Stimulated activated CD4-positive, alpha-beta T cell treated with anti-CD3 and anti-CD28 coated beads, Interleukin-4, amount 100 ng/mL, for 1 hour (primary cell): ENCODE results near the gene KIF17.
"Not testable (repeated sequence)": the region's sequence is repeated elsewhere in the genome, so short reads cannot be mapped to it uniquely, and the experiment has no call there.

Source experiments
- DNase-seq: peaks from one replicate; pipeline ENCODE4 v3.0.0-alpha.2; 2020

The KIF17 gene

GRCh38 chr1:20726932-20727745 lies 9.3 kb upstream of the KIF17 start:
- DNase-seq, result no peak

- no peak for DNase-seq
These were observed 8.5 kb upstream of the KIF17 start for GRCh38 chr1:20726118-20726911.

GRCh38 chr1:20725189-20726117 lies 7.6 kb upstream of the KIF17 start:
- no peak for DNase-seq

GRCh38 chr1:20724364-20725188 lies 6.8 kb upstream of the KIF17 start:
- DNase-seq, result no peak

- DNase-seq, result no peak
These were observed 5.9 kb upstream of the KIF17 start for GRCh38 chr1:20723537-20724363.

GRCh38 chr1:20723159-20723536 lies 5.3 kb upstream of the KIF17 start:
- DNase-seq, result no peak

GRCh38 chr1:20721117-20722061 lies 3.6 kb upstream of the KIF17 start:
- no peak for DNase-seq

GRCh38 chr1:20720631-20721091 lies 2.9 kb upstream of the KIF17 start:
- no peak for DNase-seq

- no peak for DNase-seq
These were observed 2.2 kb upstream of the KIF17 start for GRCh38 chr1:20719871-20720620.

- no peak for DNase-seq
These were observed 1.5 kb upstream of the KIF17 start for GRCh38 chr1:20719261-20719660.

- not testable (repeated sequence) for DNase-seq
These were observed 606 bp upstream of the KIF17 start for GRCh38 chr1:20718343-20718882.

GRCh38 chr1:20716232-20716631 lies 1.6 kb downstream of the KIF17 start:
- no peak for DNase-seq

- DNase-seq, result no peak
These were observed 2.4 kb downstream of the KIF17 start for GRCh38 chr1:20715406-20715805.

GRCh38 chr1:20713440-20713839 lies 4.4 kb downstream of the KIF17 start:
- no peak for DNase-seq

GRCh38 chr1:20712215-20712577 lies 5.6 kb downstream of the KIF17 start:
- no peak for DNase-seq

- no peak for DNase-seq
These were observed 6.3 kb downstream of the KIF17 start for GRCh38 chr1:20711285-20712214.

GRCh38 chr1:20710469-20711284 lies 7.1 kb downstream of the KIF17 start:
- DNase-seq, result no peak
